Measurements from ENCODE around the gene SORBS2.

SORBS2 gene

DNA sequence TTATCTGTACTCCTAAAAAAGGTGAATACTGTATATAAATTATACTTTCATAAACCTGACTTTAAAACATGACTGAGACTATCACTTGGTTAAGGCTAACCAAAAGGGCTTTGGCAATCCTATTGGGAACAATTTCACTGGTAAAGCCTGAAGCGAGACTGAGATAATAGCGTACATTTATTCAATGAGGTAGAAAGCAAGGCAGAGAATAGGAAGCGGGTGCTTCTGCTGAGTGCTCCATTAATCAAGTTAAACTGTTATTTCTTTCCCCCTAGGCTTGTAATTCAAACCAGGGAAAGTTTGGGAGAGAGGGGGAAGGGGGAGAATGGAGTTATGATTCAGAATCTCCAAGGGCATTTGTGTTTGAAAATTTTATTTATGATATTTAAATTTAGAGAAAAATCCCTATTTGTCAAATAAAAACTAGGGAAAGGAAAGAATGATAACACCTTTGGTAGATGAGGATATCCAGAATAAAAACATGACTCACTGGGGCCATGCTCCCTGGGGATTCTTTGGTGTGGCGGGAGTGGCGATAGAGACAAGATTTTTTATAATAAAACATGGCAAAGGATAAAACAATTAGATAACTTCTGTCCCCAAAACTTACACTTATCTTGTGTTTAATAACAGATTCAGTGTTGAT, 34.6 kb upstream of the SORBS2 start:
- no peak for FAIRE-seq
- TF ChIP-seq CTCF (IDR thresholded peaks at IDR 0.05; ENCODE audit: insufficient read depth, missing control alignments): no peak
- DNase-seq (ENCODE audit: insufficient read length, low spot score): no peak

DNA sequence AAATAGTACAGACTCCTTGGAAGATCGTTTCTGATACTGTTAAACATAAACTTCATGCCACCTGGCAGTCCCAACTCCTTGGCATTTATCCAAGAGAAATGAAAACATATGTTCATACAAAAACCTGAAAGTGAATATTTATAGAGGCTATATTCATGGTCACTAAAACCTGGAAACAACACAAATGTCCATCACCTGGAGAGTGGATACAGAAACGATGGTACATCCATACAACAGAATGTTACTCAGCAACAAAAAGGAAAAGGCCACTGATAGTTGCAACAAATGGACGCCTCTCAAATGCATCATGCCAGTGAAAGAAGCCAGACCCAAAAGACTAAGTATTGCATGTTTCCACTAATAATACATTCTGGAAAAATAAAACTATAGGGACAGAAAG, 34.0 kb upstream of the SORBS2 start:
- no peak for TF ChIP-seq CTCF (IDR thresholded peaks at IDR 0.05; ENCODE audit: insufficient read depth, missing control alignments)
- no peak for FAIRE-seq
- DNase-seq (ENCODE audit: insufficient read length, low spot score): no peak

GRCh38 chr4:185841451-185841850, 29.5 kb upstream of the SORBS2 start:
- FAIRE-seq (no peak), DNase-seq (ENCODE audit: insufficient read length, low spot score) (no peak)
- TF ChIP-seq CTCF (IDR thresholded peaks at IDR 0.05; ENCODE audit: insufficient read depth, missing control alignments): no peak

DNA sequence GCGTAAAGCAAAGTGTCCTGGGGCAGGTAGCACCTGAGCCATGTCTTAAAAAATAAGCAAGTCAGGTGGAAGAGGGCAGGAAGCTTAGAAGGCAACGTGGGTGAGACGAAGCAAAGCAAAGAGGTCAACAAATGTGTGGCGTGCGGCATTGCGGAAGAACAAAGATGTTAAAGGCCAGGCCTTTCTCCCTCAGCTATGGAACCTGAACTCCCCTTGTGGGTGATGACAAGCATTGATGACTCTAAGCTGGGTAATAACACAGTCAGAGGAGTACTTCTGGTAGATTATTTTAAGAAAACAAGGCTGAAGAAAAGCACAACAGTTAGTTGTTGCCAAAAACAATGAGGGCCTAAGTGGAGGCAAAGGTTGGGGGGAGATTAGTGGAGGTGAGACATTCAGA, 29.0 kb upstream of the SORBS2 start:
- FAIRE-seq: no peak
- TF ChIP-seq CTCF (IDR thresholded peaks at IDR 0.05; ENCODE audit: insufficient read depth, missing control alignments): no peak
- DNase-seq (ENCODE audit: insufficient read length, low spot score): no peak

- no peak for TF ChIP-seq CTCF (IDR thresholded peaks at IDR 0.05; ENCODE audit: insufficient read depth, missing control alignments)
- DNase-seq (ENCODE audit: insufficient read length, low spot score): no peak
- no peak for FAIRE-seq
Measured at GRCh38 chr4:185840201-185840600, 28.2 kb upstream of the SORBS2 start.

GRCh38 chr4:185839770-185840169, 27.8 kb upstream of the SORBS2 start:
- TF ChIP-seq CTCF (IDR thresholded peaks at IDR 0.05; ENCODE audit: insufficient read depth, missing control alignments): no peak

DNA sequence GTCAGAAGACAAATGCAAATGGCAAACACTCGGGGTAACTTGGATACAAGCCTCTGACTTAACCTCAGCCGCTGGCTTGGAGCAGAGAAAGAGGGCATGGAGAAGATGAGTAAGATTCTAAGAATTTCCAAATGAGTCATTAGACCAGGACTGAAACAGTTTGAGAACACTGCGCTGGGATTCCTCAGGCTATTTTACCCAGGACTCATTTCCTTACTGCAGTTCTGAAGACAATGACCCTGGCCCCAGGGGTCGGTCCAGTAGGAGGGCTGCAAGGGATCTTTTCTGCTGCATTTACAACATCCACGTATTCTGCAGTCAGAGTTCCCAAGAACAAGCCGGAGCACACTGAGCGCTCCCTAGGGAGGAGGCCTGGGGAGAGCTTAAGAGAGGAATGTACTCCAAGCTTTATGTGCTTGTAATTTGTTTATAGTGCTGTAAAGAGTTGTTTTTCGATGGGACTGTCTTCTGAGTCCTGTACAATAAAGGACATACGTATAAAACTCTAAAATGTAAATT, 27.3 kb upstream of the SORBS2 start:
- no peak for TF ChIP-seq CTCF (IDR thresholded peaks at IDR 0.05; ENCODE audit: insufficient read depth, missing control alignments)
- no peak for FAIRE-seq
- no peak for DNase-seq (ENCODE audit: insufficient read length, low spot score)

More at GRCh38 chr4:185839770-185840169, 27.8 kb upstream of the SORBS2 start:
- no peak for DNase-seq (ENCODE audit: insufficient read length, low spot score)
- no peak for FAIRE-seq

Data from D721Med (cell line).